DMS53 (cell line): Measurements from ENCODE around the gene SEMA4D.

ENCODE experiments used
- DNase-seq: peaks from one replicate; lab custom pipeline; 2025; lab: John Stamatoyannopoulos, UW

SEMA4D gene

GRCh38 chr9:89465001-89465451 lies 32.9 kb downstream of the SEMA4D start:
- no peak for DNase-seq

GRCh38 chr9:89464300-89464901 lies 33.5 kb downstream of the SEMA4D start:
- no peak for DNase-seq

GRCh38 chr9:89462817-89463683 lies 34.9 kb downstream of the SEMA4D start:
- no peak for DNase-seq

GRCh38 chr9:89462199-89462598 lies 35.7 kb downstream of the SEMA4D start:
- no peak for DNase-seq

- no peak for DNase-seq
Observed at GRCh38 chr9:89461265-89461664, 36.6 kb downstream of the SEMA4D start.

GRCh38 chr9:89460551-89460950 lies 37.4 kb downstream of the SEMA4D start:
- DNase-seq, result no peak

GRCh38 chr9:89458768-89459496 lies 39.0 kb downstream of the SEMA4D start:
- DNase-seq, result no peak

- DNase-seq, result no peak
Observed at GRCh38 chr9:89457376-89457855, 40.5 kb downstream of the SEMA4D start.

GRCh38 chr9:89455356-89455824 lies 42.5 kb downstream of the SEMA4D start:
- no peak for DNase-seq

GRCh38 chr9:89454498-89455355 lies 43.2 kb downstream of the SEMA4D start:
- DNase-seq, result no peak

GRCh38 chr9:89453452-89453851 lies 44.5 kb downstream of the SEMA4D start:
- DNase-seq, result no peak

GRCh38 chr9:89452561-89452960 lies 45.4 kb downstream of the SEMA4D start:
- DNase-seq, result no peak

- DNase-seq, result no peak
Observed at GRCh38 chr9:89450213-89450612, 47.7 kb downstream of the SEMA4D start.

- no peak for DNase-seq
Observed at GRCh38 chr9:89449261-89449671, 48.6 kb downstream of the SEMA4D start.

- DNase-seq, result no peak
Observed at GRCh38 chr9:89448821-89449220, 49.1 kb downstream of the SEMA4D start.

GRCh38 chr9:89448381-89448780 lies 49.5 kb downstream of the SEMA4D start:
- no peak for DNase-seq

GRCh38 chr9:89447416-89447815 lies 50.5 kb downstream of the SEMA4D start:
- no peak for DNase-seq

GRCh38 chr9:89446961-89447310 lies 51.0 kb downstream of the SEMA4D start:
- no peak for DNase-seq

GRCh38 chr9:89446261-89446960 lies 51.5 kb downstream of the SEMA4D start:
- DNase-seq, result no peak

- DNase-seq, result no peak
Observed at GRCh38 chr9:89445801-89446251, 52.1 kb downstream of the SEMA4D start.
